Endodermal cell (in vitro differentiated cells): ENCODE results near the gene TRPV4. TPM values are rescaled to one million over a fixed set of nuclear protein-coding genes. Genes with fewer than 3 reads are reported as not detected.

ENCODE experiments used
- DNase-seq: peaks from one replicate; pipeline ENCODE4 v3.0.0-alpha.2; 2017
- H3K27ac ChIP-seq: 2 replicates; pipeline ENCODE4 v1.5.1; 2013; ENCODE audit warnings: mild to moderate bottlenecking, low read depth, low read length, moderate library complexity
- H3K27me3 ChIP-seq: 2 replicates; pipeline ENCODE4 v1.6.1; 2013; ENCODE audit warnings: mild to moderate bottlenecking, low read length, moderate library complexity; ENCODE audit not compliant: insufficient read depth, control insufficient read depth, poor library complexity, severe bottlenecking
- H3K36me3 ChIP-seq: 2 replicates; pipeline ENCODE4 v1.7.0; 2013; ENCODE audit warnings: mild to moderate bottlenecking, low read length, moderate library complexity; ENCODE audit not compliant: control insufficient read depth, insufficient read depth
- H3K4me1 ChIP-seq: one replicate; pipeline ENCODE4 v1.7.0; 2013; ENCODE audit warnings: low read length; ENCODE audit not compliant: control insufficient read depth, insufficient read depth
- H3K4me3 ChIP-seq: 2 replicates; pipeline ENCODE4 v1.5.1; 2013; ENCODE audit warnings: mild to moderate bottlenecking, low read length, moderate library complexity
- H3K9ac ChIP-seq: 2 replicates; pipeline ENCODE4 v1.6.1; 2013; ENCODE audit warnings: mild to moderate bottlenecking, low read length, moderate library complexity; ENCODE audit not compliant: poor library complexity, severe bottlenecking; ENCODE audit errors: extremely low read depth
- H3K9me3 ChIP-seq: 2 replicates; pipeline ENCODE4 v1.6.1; 2013; ENCODE audit warnings: mild to moderate bottlenecking, low read length, moderate library complexity; ENCODE audit not compliant: control insufficient read depth
- H3K27ac Mint-ChIP-seq: 2 replicates; pipeline ENCODE4 v1.8.0; 2020; ENCODE audit warnings: mixed read lengths
- H3K27me3 Mint-ChIP-seq: 2 replicates; pipeline ENCODE4 v1.8.0; 2021; ENCODE audit warnings: mild to moderate bottlenecking, mixed read lengths; ENCODE audit not compliant: insufficient read depth
- H3K36me3 Mint-ChIP-seq: 2 replicates; pipeline ENCODE4 v1.8.0; 2020; ENCODE audit warnings: low read depth, mixed read lengths
- H3K4me1 Mint-ChIP-seq: 2 replicates; pipeline ENCODE4 v1.8.0; 2020; ENCODE audit warnings: mixed read lengths
- H3K4me3 Mint-ChIP-seq: 2 replicates; pipeline ENCODE4 v1.8.0; 2020; ENCODE audit warnings: mild to moderate bottlenecking, moderate library complexity, mixed read lengths
- H3K9me3 Mint-ChIP-seq: 2 replicates; pipeline ENCODE4 v1.8.0; 2020; ENCODE audit warnings: mild to moderate bottlenecking, mixed read lengths
- CTCF ChIP-seq: fragments of 200-600 bp; sonication (generic); conservative IDR thresholded peaks from 2 replicates; pipeline ENCODE4 v1.5.0; 2021; ENCODE audit warnings: antibody characterized with exemption, mild to moderate bottlenecking
- WGBS, 2 experiments: methylation state at CpG; one replicate each; pipeline versions ENCODE4 v1.1.5 to v1.1.7; 2013; ENCODE audit warnings: missing lambda C conversion rate in 2 of 2, mixed read lengths in 1 of 2; ENCODE audit not compliant: insufficient coverage in 1 of 2, insufficient read length in 1 of 2; 5-methylcytosine and 5-hydroxymethylcytosine counted together
- total RNA-seq, 2 donors: library from RNA; stranded (reverse); fragmentation: NEBNext Ultra II Directional in 1 of 2; extraction: Animal tissue kit (Norgen Biotek cat#: 25700) in 1 of 2; gene quantifications; 2 replicates in 1 of 2; 3 replicates in 1 of 2; pipeline ENCODE4 v1.2.1, GENCODE V29; 2021

TRPV4 gene
- total RNA-seq, 2 donors from 2014 or later: 14.0 to 14.2 TPM

GRCh38 chr12:109827566-109828550, 5.3 kb downstream of the TRPV4 start:
- TF ChIP-seq CTCF: no peak
- 84% methylated on average over 12 to 19 of the region's 19 CpGs for WGBS, 2 experiments
- Mint-ChIP-seq H3K27ac (peak overlapping the region; percentile 55), H3K9me3 (no peaks in the 10 kb centered on the region), H3K27me3 (no peaks in the 10 kb centered on the region), H3K4me1 (peaks cover 9% of the 10 kb centered on the region), H3K4me3 (no peak overlapping the region), H3K36me3 (peaks cover 3% of the 10 kb centered on the region)
- H3K27me3 ChIP-seq: no peaks in the 10 kb centered on the region
- H3K9ac ChIP-seq: no peak overlapping the region
- no peaks in the 10 kb centered on the region for H3K4me1 ChIP-seq
- H3K27ac ChIP-seq: peak overlapping the region; percentile 42
- H3K9me3 ChIP-seq: no peaks in the 10 kb centered on the region
- H3K4me3 ChIP-seq: no peak overlapping the region
- no peak for DNase-seq
- H3K36me3 ChIP-seq: no peaks in the 10 kb centered on the region

GRCh38 chr12:109827080-109827479, 6.1 kb downstream of the TRPV4 start:
- 99% methylated on average over 3 of the region's 3 CpGs; no CpG with 5 or more reads in 1 of the 2 experiments for WGBS, 2 experiments
- Histone ChIP-seq H3K36me3 (no peaks in the 10 kb centered on the region), H3K9me3 (no peaks in the 10 kb centered on the region), H3K4me1 (no peaks in the 10 kb centered on the region), H3K27me3 (no peaks in the 10 kb centered on the region), H3K27ac (no peak overlapping the region), H3K9ac (no peak overlapping the region), H3K4me3 (no peak overlapping the region)
- TF ChIP-seq CTCF: no peak
- H3K27ac Mint-ChIP-seq: no peak overlapping the region
- peaks cover 12% of the 10 kb centered on the region for H3K4me1 Mint-ChIP-seq
- no peak overlapping the region for H3K4me3 Mint-ChIP-seq
- no peaks in the 10 kb centered on the region for H3K9me3 Mint-ChIP-seq
- peaks cover 3% of the 10 kb centered on the region for H3K36me3 Mint-ChIP-seq
- no peaks in the 10 kb centered on the region for H3K27me3 Mint-ChIP-seq
- DNase-seq: no peak

DNA sequence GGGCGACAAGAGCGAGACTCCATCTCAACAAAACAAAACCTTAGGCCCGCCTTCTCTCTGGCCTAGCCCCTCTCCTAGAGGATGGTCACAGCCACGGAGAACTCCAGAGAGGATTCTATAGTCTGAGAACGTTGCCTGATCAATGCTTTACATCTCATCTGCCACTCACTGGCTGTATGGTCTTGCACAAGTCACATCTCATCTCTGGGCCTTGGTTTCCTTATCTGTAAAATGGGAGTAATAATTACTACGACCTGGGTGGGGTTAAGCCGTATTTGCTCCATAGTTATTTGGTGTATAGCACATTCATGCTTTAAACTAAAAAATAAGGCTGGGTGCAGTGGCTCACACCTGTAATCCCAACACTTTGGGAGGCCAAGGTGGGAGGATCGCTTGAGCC, 8.5 kb downstream of the TRPV4 start:
- TF ChIP-seq CTCF: no peak
- Histone ChIP-seq H3K27ac (no peak overlapping the region), H3K36me3 (no peaks in the 10 kb centered on the region), H3K4me3 (no peak overlapping the region), H3K27me3 (no peaks in the 10 kb centered on the region), H3K9ac (no peak overlapping the region), H3K9me3 (no peaks in the 10 kb centered on the region), H3K4me1 (no peaks in the 10 kb centered on the region)
- Mint-ChIP-seq H3K36me3 (peaks cover 3% of the 10 kb centered on the region), H3K9me3 (no peaks in the 10 kb centered on the region), H3K27ac (no peak overlapping the region), H3K4me1 (peaks cover 7% of the 10 kb centered on the region), H3K27me3 (no peaks in the 10 kb centered on the region), H3K4me3 (no peak overlapping the region)
- WGBS, 2 experiments: 90 to 94% methylated on average over 3 to 8 of the region's 8 CpGs
- DNase-seq: no peak
